Ishikawa (cell line): ENCODE data around the gene NMT2.

Source experiments
- CEBPB ChIP-seq: IDR thresholded peaks from 2 replicates; pipeline ENCODE4 v1.6.1; 2012
- EP300 ChIP-seq: IDR thresholded peaks from 2 replicates; pipeline ENCODE4 v1.6.1; 2012; ENCODE audit warnings: borderline replicate concordance
- NFIC ChIP-seq: IDR thresholded peaks from 2 replicates; pipeline ENCODE4 v1.6.1; 2012
- TAF1 ChIP-seq: IDR thresholded peaks from 2 replicates; pipeline ENCODE4 v1.6.1; 2012; ENCODE audit warnings: low read depth, mild to moderate bottlenecking
- YY1 ChIP-seq: IDR thresholded peaks from 2 replicates; pipeline ENCODE4 v1.6.1; 2012; ENCODE audit warnings: low read depth

- TF ChIP-seq EP300 (no peak), TAF1 (no peak), CEBPB (no peak), YY1 (no peak), NFIC (no peak)
Measured at GRCh38 chr10:15208221-15208620, 39.7 kb upstream of the NMT2 start.
